Measurements from ENCODE around the gene MBP. TPM values are rescaled to one million over a fixed set of nuclear protein-coding genes. Genes with fewer than 3 reads are reported as not detected.
A peak's percentile ranks its signal among the peaks of the same experiment; 100 is the strongest.

Gene MBP
- total and polyA plus RNA-seq, 2 donors from 2014 or later, result 15.1 to 61.2 TPM

DNA sequence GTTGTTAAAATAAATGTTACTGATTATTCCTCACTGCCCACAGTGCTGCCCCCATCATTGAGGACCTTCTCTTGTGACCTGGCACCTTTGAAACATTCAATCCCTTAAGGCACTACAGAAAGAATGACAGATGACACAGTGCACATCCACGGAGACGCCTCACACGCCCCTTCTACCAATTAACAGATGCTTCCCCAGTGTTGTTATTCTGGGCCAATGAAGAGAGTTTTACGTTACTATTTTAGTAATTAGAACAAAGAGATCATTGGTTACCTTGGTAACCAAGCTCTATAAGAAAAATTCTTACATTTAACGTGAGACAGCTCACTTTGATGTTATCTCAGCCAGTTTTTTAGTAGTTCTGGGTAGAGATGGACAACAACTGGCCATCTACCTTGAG lies 158.2 kb downstream of the MBP start:
- Histone ChIP-seq H3K9me3 (ENCODE audit: control insufficient read depth in 2 of 3, insufficient read depth in 1 of 3, low read length in 3 of 3) (no peaks in the 10 kb centered on the region), H3K27ac (ENCODE audit: low read depth in 2 of 2, low read length in 2 of 2) (no peak overlapping the region), H3K9ac (ENCODE audit: low read length in 3 of 3) (no peak overlapping the region), H3K4me1 (ENCODE audit: control insufficient read depth in 2 of 3, insufficient read depth in 2 of 3, low read depth in 1 of 3, low read length in 3 of 3) (peaks cover 3 to 4% (median 4%) of the 10 kb centered on the region in 3 donors), H3K4me3 (ENCODE audit: low read length in 3 of 3) (no peak overlapping the region), H3K36me3 (ENCODE audit: control insufficient read depth in 2 of 3, insufficient read depth in 3 of 3, low read length in 3 of 3) (no peaks in the 10 kb centered on the region), H3K27me3 (ENCODE audit: control insufficient read depth, insufficient read depth, low read length) (no peaks in the 10 kb centered on the region)
- DNase-seq (peak in 1 of 5 donors; percentile 14), FAIRE-seq (no peak)
- TF ChIP-seq, protein P1, sequence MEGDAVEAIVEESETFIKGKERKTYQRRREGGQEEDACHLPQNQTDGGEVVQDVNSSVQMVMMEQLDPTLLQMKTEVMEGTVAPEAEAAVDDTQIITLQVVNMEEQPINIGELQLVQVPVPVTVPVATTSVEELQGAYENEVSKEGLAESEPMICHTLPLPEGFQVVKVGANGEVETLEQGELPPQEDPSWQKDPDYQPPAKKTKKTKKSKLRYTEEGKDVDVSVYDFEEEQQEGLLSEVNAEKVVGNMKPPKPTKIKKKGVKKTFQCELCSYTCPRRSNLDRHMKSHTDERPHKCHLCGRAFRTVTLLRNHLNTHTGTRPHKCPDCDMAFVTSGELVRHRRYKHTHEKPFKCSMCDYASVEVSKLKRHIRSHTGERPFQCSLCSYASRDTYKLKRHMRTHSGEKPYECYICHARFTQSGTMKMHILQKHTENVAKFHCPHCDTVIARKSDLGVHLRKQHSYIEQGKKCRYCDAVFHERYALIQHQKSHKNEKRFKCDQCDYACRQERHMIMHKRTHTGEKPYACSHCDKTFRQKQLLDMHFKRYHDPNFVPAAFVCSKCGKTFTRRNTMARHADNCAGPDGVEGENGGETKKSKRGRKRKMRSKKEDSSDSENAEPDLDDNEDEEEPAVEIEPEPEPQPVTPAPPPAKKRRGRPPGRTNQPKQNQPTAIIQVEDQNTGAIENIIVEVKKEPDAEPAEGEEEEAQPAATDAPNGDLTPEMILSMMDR (IDR thresholded peaks at IDR 0.05; ENCODE audit: borderline replicate concordance, extremely low read depth, insufficient read depth), result no peak
- intact Hi-C loops (cut with DNase I), result no loop called here

DNA sequence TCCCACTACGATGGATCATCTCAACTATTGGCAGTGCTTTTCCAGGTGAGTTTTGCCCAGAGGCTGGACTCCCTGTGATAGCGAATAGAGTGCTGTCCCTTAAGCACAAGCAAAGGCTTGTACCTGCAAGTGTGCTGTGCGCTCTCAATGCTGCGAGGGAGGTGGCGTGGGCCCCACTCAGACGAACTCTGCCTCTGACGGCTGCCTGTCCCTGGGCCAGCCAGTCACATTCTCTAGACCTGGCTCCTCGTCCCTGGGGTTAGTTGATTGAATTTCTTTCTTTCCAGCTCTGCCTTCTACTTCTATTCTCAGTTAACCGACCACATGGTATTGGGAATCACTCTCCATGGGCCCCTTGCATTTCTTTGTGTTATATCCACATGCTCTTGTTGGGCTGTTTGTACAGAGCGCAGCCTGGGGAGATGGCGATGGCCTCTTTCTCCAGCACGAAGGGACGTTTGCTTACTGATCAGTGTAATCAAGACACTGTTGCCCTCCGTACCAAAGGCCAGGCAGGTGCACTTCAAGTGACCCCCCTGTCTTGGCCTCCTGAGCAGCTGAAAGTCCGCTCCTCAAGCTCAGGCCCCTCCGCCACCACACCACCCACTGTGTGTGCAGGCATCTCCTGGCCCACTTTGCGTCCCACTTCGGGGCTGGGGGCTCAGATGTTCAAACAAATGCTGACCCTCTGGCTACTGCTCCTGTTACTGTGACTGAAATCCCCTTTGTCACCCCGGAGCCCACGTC lies 158.9 kb downstream of the MBP start:
- TF ChIP-seq, protein P1 (IDR thresholded peaks at IDR 0.05; ENCODE audit: borderline replicate concordance, extremely low read depth, insufficient read depth), result no peak
- H3K27ac ChIP-seq (ENCODE audit: low read depth in 2 of 2, low read length in 2 of 2), result no peak overlapping the region
- no peaks in the 10 kb centered on the region for H3K27me3 ChIP-seq (ENCODE audit: control insufficient read depth, insufficient read depth, low read length)
- intact Hi-C loops (cut with DNase I), result no loop called here
- peaks cover 3 to 4% (median 4%) of the 10 kb centered on the region in 3 donors for H3K4me1 ChIP-seq (ENCODE audit: control insufficient read depth in 2 of 3, insufficient read depth in 2 of 3, low read depth in 1 of 3, low read length in 3 of 3)
- H3K36me3 ChIP-seq (ENCODE audit: control insufficient read depth in 2 of 3, insufficient read depth in 3 of 3, low read length in 3 of 3), result peaks cover 0 to 4% (median 0%) of the 10 kb centered on the region in 3 donors
- DNase-seq, result peak in 1 of 5 donors; percentile 24
- no peak overlapping the region for H3K4me3 ChIP-seq (ENCODE audit: low read length in 3 of 3)
- FAIRE-seq, result no peak
- no peaks in the 10 kb centered on the region for H3K9me3 ChIP-seq (ENCODE audit: control insufficient read depth in 2 of 3, insufficient read depth in 1 of 3, low read length in 3 of 3)
- H3K9ac ChIP-seq (ENCODE audit: low read length in 3 of 3), result no peak overlapping the region

GRCh38 chr18:76972846-76973519 lies 159.6 kb downstream of the MBP start:
- Histone ChIP-seq H3K9me3 (ENCODE audit: control insufficient read depth in 2 of 3, insufficient read depth in 1 of 3, low read length in 3 of 3) (no peaks in the 10 kb centered on the region), H3K27ac (ENCODE audit: low read depth in 2 of 2, low read length in 2 of 2) (no peak overlapping the region), H3K27me3 (ENCODE audit: control insufficient read depth, insufficient read depth, low read length) (no peaks in the 10 kb centered on the region), H3K36me3 (ENCODE audit: control insufficient read depth in 2 of 3, insufficient read depth in 3 of 3, low read length in 3 of 3) (peaks cover 0 to 8% (median 0%) of the 10 kb centered on the region in 3 donors), H3K9ac (ENCODE audit: low read length in 3 of 3) (no peak overlapping the region), H3K4me1 (ENCODE audit: control insufficient read depth in 2 of 3, insufficient read depth in 2 of 3, low read depth in 1 of 3, low read length in 3 of 3) (peaks cover 3 to 4% (median 4%) of the 10 kb centered on the region in 3 donors), H3K4me3 (ENCODE audit: low read length in 3 of 3) (no peak overlapping the region)
- FAIRE-seq, result no peak
- TF ChIP-seq, protein P1 (IDR thresholded peaks at IDR 0.05; ENCODE audit: borderline replicate concordance, extremely low read depth, insufficient read depth), result no peak
- intact Hi-C loops (cut with DNase I), result no loop called here
- DNase-seq, result no peak
